MCF 10A (cell line): ENCODE results near the gene STRN4. TPM values are rescaled to one million over a fixed set of nuclear protein-coding genes. Genes with fewer than 3 reads are reported as not detected.

Experiments used
- BruUV-seq: library from RNA; stranded (reverse); fragments of 400-500 nt; replicated peaks from 2 replicates; lab custom pipeline; 2021; lab: Mats Ljungman, UMichigan
- CTCF ChIA-PET: fragments of 300-600 bp; sonication (Branson Sonifier 250); formaldehyde crosslinking; extraction: SDS; loops from one replicate; lab custom pipeline; 2021; ENCODE audit warnings: antibody characterized with exemption, inconsistent platforms; lab: Yijun Ruan, JAX
- POLR2A ChIA-PET: fragments of 300-600, 350-650 bp; sonication (Branson Sonifier 250); formaldehyde crosslinking; extraction: SDS; loops from one replicate; lab custom pipeline; 2020; ENCODE audit warnings: antibody characterized with exemption, inconsistent platforms; lab: Yijun Ruan, JAX
- DNase-seq: peaks from one replicate; pipeline ENCODE4 v3.0.0-alpha.2; 2018; ENCODE audit not compliant: unreplicated experiment
- H3K27ac Mint-ChIP-seq: one replicate; pipeline ENCODE4 v1.8.0; 2022; ENCODE audit warnings: mild to moderate bottlenecking, low read depth, mixed read lengths; ENCODE audit not compliant: unreplicated experiment
- H3K27me3 Mint-ChIP-seq: one replicate; pipeline ENCODE4 v1.8.0; 2022; ENCODE audit warnings: mixed read lengths; ENCODE audit not compliant: insufficient read depth, unreplicated experiment
- H3K36me3 Mint-ChIP-seq: one replicate; pipeline ENCODE4 v1.8.0; 2022; ENCODE audit warnings: mild to moderate bottlenecking, moderate library complexity, mixed read lengths; ENCODE audit not compliant: insufficient read depth, unreplicated experiment
- H3K4me1 Mint-ChIP-seq: one replicate; pipeline ENCODE4 v1.8.0; 2022; ENCODE audit warnings: mixed read lengths; ENCODE audit not compliant: insufficient read depth, unreplicated experiment
- H3K4me3 Mint-ChIP-seq: one replicate; pipeline ENCODE4 v1.8.0; 2022; ENCODE audit warnings: mild to moderate bottlenecking, moderate library complexity, mixed read lengths; ENCODE audit not compliant: unreplicated experiment
- H3K9me3 Mint-ChIP-seq: one replicate; pipeline ENCODE4 v1.8.0; 2022; ENCODE audit warnings: mixed read lengths; ENCODE audit not compliant: unreplicated experiment
- CTCF ChIP-seq: fragments of 200-600 bp; IDR thresholded peaks from one replicate; pipeline ENCODE4 v1.8.0; 2022; ENCODE audit warnings: antibody characterized with exemption, mild to moderate bottlenecking; ENCODE audit not compliant: unreplicated experiment
- intact Hi-C: fragments of 100-400 bp; cut with micrococcal nuclease; formaldehyde crosslinking; loops from 2 replicates; pipeline ENCODE4 v1.14.1; 2022
- total RNA-seq: library from RNA; stranded (reverse); gene quantifications from 2 replicates; pipeline ENCODE4 v1.2.3, GENCODE V29; 2022

STRN4 gene
- total RNA-seq, 1 experiment from 2014 or later: 92.3 TPM

- no peaks in the 10 kb centered on the region for H3K9me3 Mint-ChIP-seq
- no peaks in the 10 kb centered on the region for H3K27me3 Mint-ChIP-seq
- H3K4me1 Mint-ChIP-seq: peaks cover 19% of the 10 kb centered on the region
- peaks cover 28% of the 10 kb centered on the region for H3K36me3 Mint-ChIP-seq
- no peak overlapping the region for H3K4me3 Mint-ChIP-seq
- ChIA-PET POLR2A (interaction anchor here (0.6 to 6.9 kb wide), 15 partner anchors 8 to 325 kb away, joined by 3 to 147 read pairs (median 5); partner anchors contain the start of genes AP2S1, ARHGAP35, CALM3 and ZC3H4), CTCF (interaction anchor here (0.7 to 1.6 kb wide), 5 partner anchors 19 to 51 kb away, joined by 3 to 8 read pairs (median 4); no protein-coding TSS in a partner anchor)
- no peak for TF ChIP-seq CTCF
- BruUV-seq: no TSS peak
- intact Hi-C loops: no loop called here
- H3K27ac Mint-ChIP-seq: no peak overlapping the region
- no peak for DNase-seq
Measured at GRCh38 chr19:46788968-46789338, 42.7 kb upstream of the STRN4 start.

GRCh38 chr19:46788262-46788967 lies 42.2 kb upstream of the STRN4 start, which contains the start of gene SLC1A5:
Gene SLC1A5 (minus strand): TSS chr19:46788594. CDS start chr19:46787965, 629 bp downstream.
- CTCF ChIA-PET: interaction anchor here (0.6 to 1.6 kb wide), 6 partner anchors 9 to 52 kb away, joined by 3 to 8 read pairs (median 3); no protein-coding TSS in a partner anchor
- intact Hi-C loops: no loop called here
- Mint-ChIP-seq H3K4me1 (peaks cover 24% of the 10 kb centered on the region), H3K36me3 (peaks cover 33% of the 10 kb centered on the region), H3K9me3 (no peaks in the 10 kb centered on the region), H3K27ac (peak within 1 kb of the TSS; percentile 94), H3K4me3 (peak within 1 kb of the TSS; percentile 93), H3K27me3 (no peaks in the 10 kb centered on the region)
- POLR2A ChIA-PET: interaction anchor here (0.6 to 6.9 kb wide), 24 partner anchors 8 to 1670 kb away, joined by 3 to 147 read pairs (median 4); partner anchors contain the start of genes AP2S1, ARHGAP35, CALM3 and PRKD2
- DNase-seq: peak; percentile 99
- TF ChIP-seq CTCF: no peak
- no TSS peak for BruUV-seq

- H3K27me3 Mint-ChIP-seq: no peaks in the 10 kb centered on the region
- ChIA-PET CTCF (interaction anchor here (0.5 to 1.2 kb wide), 5 partner anchors 10 to 64 kb away, joined by 3 read pairs; no protein-coding TSS in a partner anchor), POLR2A (interaction anchor here (0.6 to 6.9 kb wide), 25 partner anchors 9 to 1671 kb away, joined by 3 to 147 read pairs (median 4); partner anchors contain the start of genes AP2S1, ARHGAP35, CALM3 and PRKD2)
- H3K4me1 Mint-ChIP-seq: peaks cover 31% of the 10 kb centered on the region
- peaks cover 41% of the 10 kb centered on the region for H3K36me3 Mint-ChIP-seq
- peak overlapping the region; percentile 93 for H3K4me3 Mint-ChIP-seq
- BruUV-seq: TSS peak; percentile 72
- DNase-seq: peak; percentile 75
- intact Hi-C loops: no loop called here
- no peaks in the 10 kb centered on the region for H3K9me3 Mint-ChIP-seq
- TF ChIP-seq CTCF: no peak
- H3K27ac Mint-ChIP-seq: peak overlapping the region; percentile 94
Measured at GRCh38 chr19:46787331-46788261, 41.3 kb upstream of the STRN4 start.
